K562 (cell line): ENCODE results near the gene MARCHF9. TPM values are rescaled to one million over a fixed set of nuclear protein-coding genes. Genes with fewer than 3 reads are reported as not detected.

Experiments used
- ARID1B ChIP-seq: fragments of 450-650 bp; IDR thresholded peaks from 2 replicates; pipeline ENCODE4 v1.6.1; 2016; ENCODE audit warnings: antibody characterized with exemption, mild to moderate bottlenecking, inconsistent platforms
- E2F3 ChIP-seq: fragments of 250-450 bp; sonication (Bioruptor Pico); IDR thresholded peaks from 2 replicates; pipeline ENCODE4 v1.4.0; 2020; ENCODE audit warnings: mild to moderate bottlenecking
- MAFG ChIP-seq: fragments of 450-650 bp; conservative IDR thresholded peaks from 2 replicates; pipeline ENCODE4 v1.6.1; 2016; ENCODE audit warnings: missing genetic modification characterization, missing compliant biosample characterization
- MTF1 ChIP-seq: fragments of 250-450 bp; sonication (Bioruptor Pico); IDR thresholded peaks from 2 replicates; pipeline ENCODE4 v1.9.0; 2021; ENCODE audit warnings: moderate library complexity, mild to moderate bottlenecking, inconsistent platforms, borderline replicate concordance
- NCOA6 ChIP-seq: fragments of 450-650 bp; IDR thresholded peaks from 2 replicates; pipeline ENCODE4 v1.6.1; 2017; ENCODE audit warnings: mild to moderate bottlenecking
- NFIX ChIP-seq: fragments of 250-450 bp; sonication (Bioruptor Pico); IDR thresholded peaks from 2 replicates; pipeline ENCODE4 v1.4.0; 2020; ENCODE audit warnings: low read depth, mild to moderate bottlenecking, moderate library complexity
- NR1H2 ChIP-seq: sonication (generic); formaldehyde crosslinking; IDR thresholded peaks from 2 replicates; pipeline ENCODE4 v1.4.0; 2020; ENCODE audit warnings: mild to moderate bottlenecking, missing genetic modification reagents
- NR2F6 ChIP-seq: fragments of 450-650 bp; formaldehyde crosslinking; IDR thresholded peaks from 2 replicates; pipeline ENCODE4 v1.4.0; 2020; ENCODE audit warnings: mild to moderate bottlenecking
- PRMT5 ChIP-seq: sonication (generic); formaldehyde crosslinking; IDR thresholded peaks from 2 replicates; pipeline ENCODE4 v1.5.0; 2020; ENCODE audit warnings: missing genetic modification reagents
- RBM22 ChIP-seq: fragments of 200-400 bp; formaldehyde crosslinking; IDR thresholded peaks from 2 replicates; pipeline ENCODE4 v1.6.1; 2018; ENCODE audit warnings: low read length, low read depth; ENCODE audit not compliant: poor library complexity, severe bottlenecking
- TAF1 ChIP-seq: IDR thresholded peaks from 2 replicates; pipeline ENCODE4 v1.6.1; 2011; ENCODE audit warnings: mild to moderate bottlenecking, low read length, moderate library complexity; ENCODE audit not compliant: insufficient read depth, control insufficient read depth, severe bottlenecking; ENCODE audit errors: extremely low read depth
- TCF7L2 ChIP-seq: fragments of 150-350 bp; IDR thresholded peaks from 2 replicates; pipeline ENCODE4 v1.6.1; 2016; ENCODE audit warnings: low read depth, mild to moderate bottlenecking, low read length, moderate library complexity
- XRCC5 ChIP-seq: fragments of 200-400 bp; formaldehyde crosslinking; IDR thresholded peaks from 2 replicates; pipeline ENCODE4 v1.6.1; 2017; ENCODE audit warnings: low read depth, mild to moderate bottlenecking, low read length
- ZNF23 ChIP-seq: fragments of 250-450 bp; sonication (Bioruptor Pico); IDR thresholded peaks from 2 replicates; pipeline ENCODE4 v1.4.0; 2020; ENCODE audit warnings: mild to moderate bottlenecking
- polyA plus RNA-seq, 8 experiments: library from polyadenylated mRNA; depleted of rRNA in 4 of 8; stranded (reverse) in 5 of 8; unstranded in 3 of 8; fragments of >200 nt; fragmentation: Nextera tagmentation in 2 of 8; fragmentation: Illumina TruSeq in 1 of 8; extraction: Ambion mirVana in 2 of 8; extraction: Trizol in 1 of 8; gene quantifications; 2 replicates each; pipeline versions ENCODE4 v1.2.1 to v1.2.3, GENCODE V29; 2011 to 2014; ENCODE audit warnings: inconsistent platforms in 1 of 8, missing spikeins in 1 of 8
- total RNA-seq, 7 experiments: library from RNA; depleted of rRNA in 6 of 7; stranded (reverse); fragments of >200 nt in 6 of 7; fragmentation: Illumina TruSeq in 2 of 7; extraction: Trizol in 2 of 7; gene quantifications; 2 replicates each; pipeline versions ENCODE4 v1.2.1 to v1.2.3, GENCODE V29; 2011 to 2021; ENCODE audit warnings: low replicate concordance in 1 of 7
- TF ChIP-seq, protein P1 (sequence below): fragments of 200-400 bp; formaldehyde crosslinking; IDR thresholded peaks from 2 replicates; pipeline ENCODE4 v1.6.1; 2017; ENCODE audit warnings: mild to moderate bottlenecking, low read depth, low read length, moderate library complexity
- TF ChIP-seq, protein P2 (sequence below), 2 experiments: fragments of 450-650 bp in 1 of 2; sonication (generic) in 1 of 2; formaldehyde crosslinking; conservative IDR thresholded peaks; 2 replicates each; pipeline versions ENCODE4 v1.4.0 to v1.8.1; 2020 to 2022; ENCODE audit warnings: mild to moderate bottlenecking in 1 of 2, missing genetic modification reagents in 1 of 2
- TF ChIP-seq, protein P3 (sequence below): fragments of 250-450 bp; sonication (Bioruptor Pico); IDR thresholded peaks from 2 replicates; pipeline ENCODE4 v1.5.0; 2021; ENCODE audit warnings: mild to moderate bottlenecking, moderate library complexity
- TF ChIP-seq, protein P4 (sequence below): fragments of 450-650 bp; IDR thresholded peaks from 2 replicates; pipeline ENCODE4 v1.7.1; 2018; ENCODE audit warnings: mild to moderate bottlenecking, low read depth; ENCODE audit not compliant: partially characterized antibody

The MARCHF9 gene
- total and polyA plus RNA-seq, 9 of the 15 experiments (the other 6 are each of a cell fraction or from before 2014, with no cell fraction given), result 0.80 to 12.4 (median 6.2) TPM

DNA sequence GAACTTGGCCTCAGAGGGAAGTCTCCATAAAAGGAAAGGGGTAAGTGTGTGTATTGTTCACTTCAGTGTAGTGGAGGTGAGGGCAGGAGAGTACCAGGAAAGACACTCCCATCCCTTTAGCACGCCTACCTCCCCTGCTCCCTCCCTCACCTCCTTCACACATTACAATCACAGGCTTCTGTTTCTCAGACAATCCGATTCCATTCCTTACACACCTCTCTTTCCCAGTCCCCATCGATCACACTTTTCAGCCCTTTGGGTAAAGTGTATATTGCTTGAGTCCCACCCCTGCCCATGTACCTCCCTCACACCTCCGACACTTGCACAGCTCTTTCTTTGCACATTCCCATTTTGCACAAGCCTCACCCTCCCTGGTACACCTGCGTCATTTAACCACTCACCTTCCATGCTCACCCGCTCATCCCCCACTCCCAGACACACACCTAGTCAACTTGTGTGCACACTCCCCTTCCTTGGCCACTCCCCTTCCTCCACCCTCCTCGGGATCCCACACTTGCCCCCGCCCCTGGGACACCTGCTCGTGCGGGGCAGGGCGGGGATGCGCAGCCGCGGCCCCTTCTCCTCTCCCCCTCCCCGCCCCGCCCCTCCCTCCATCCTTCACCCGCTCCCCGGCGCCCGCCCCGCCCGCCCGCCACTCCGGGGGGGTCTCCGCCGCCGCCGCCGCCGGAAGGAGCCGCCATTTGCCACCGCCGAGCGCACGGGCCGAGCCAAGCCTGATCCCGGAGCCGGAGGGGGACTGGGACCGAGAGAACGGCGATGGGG, at the start of gene MARCHF9 (continued):
- TF ChIP-seq, protein P1, sequence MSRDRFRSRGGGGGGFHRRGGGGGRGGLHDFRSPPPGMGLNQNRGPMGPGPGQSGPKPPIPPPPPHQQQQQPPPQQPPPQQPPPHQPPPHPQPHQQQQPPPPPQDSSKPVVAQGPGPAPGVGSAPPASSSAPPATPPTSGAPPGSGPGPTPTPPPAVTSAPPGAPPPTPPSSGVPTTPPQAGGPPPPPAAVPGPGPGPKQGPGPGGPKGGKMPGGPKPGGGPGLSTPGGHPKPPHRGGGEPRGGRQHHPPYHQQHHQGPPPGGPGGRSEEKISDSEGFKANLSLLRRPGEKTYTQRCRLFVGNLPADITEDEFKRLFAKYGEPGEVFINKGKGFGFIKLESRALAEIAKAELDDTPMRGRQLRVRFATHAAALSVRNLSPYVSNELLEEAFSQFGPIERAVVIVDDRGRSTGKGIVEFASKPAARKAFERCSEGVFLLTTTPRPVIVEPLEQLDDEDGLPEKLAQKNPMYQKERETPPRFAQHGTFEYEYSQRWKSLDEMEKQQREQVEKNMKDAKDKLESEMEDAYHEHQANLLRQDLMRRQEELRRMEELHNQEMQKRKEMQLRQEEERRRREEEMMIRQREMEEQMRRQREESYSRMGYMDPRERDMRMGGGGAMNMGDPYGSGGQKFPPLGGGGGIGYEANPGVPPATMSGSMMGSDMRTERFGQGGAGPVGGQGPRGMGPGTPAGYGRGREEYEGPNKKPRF, result no peak
- TF ChIP-seq, protein P2, sequence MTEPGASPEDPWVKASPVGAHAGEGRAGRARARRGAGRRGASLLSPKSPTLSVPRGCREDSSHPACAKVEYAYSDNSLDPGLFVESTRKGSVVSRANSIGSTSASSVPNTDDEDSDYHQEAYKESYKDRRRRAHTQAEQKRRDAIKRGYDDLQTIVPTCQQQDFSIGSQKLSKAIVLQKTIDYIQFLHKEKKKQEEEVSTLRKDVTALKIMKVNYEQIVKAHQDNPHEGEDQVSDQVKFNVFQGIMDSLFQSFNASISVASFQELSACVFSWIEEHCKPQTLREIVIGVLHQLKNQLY (CRISPR knock-in tag; conservative IDR thresholded peaks at IDR 0.05), result no peak
- TF ChIP-seq XRCC5, result no peak
- TF ChIP-seq ARID1B, result peak; percentile 35; the same call in 1 of the 2 replicates
- TF ChIP-seq RBM22, result no peak
- no peak for TF ChIP-seq TCF7L2
- TF ChIP-seq, protein P3, sequence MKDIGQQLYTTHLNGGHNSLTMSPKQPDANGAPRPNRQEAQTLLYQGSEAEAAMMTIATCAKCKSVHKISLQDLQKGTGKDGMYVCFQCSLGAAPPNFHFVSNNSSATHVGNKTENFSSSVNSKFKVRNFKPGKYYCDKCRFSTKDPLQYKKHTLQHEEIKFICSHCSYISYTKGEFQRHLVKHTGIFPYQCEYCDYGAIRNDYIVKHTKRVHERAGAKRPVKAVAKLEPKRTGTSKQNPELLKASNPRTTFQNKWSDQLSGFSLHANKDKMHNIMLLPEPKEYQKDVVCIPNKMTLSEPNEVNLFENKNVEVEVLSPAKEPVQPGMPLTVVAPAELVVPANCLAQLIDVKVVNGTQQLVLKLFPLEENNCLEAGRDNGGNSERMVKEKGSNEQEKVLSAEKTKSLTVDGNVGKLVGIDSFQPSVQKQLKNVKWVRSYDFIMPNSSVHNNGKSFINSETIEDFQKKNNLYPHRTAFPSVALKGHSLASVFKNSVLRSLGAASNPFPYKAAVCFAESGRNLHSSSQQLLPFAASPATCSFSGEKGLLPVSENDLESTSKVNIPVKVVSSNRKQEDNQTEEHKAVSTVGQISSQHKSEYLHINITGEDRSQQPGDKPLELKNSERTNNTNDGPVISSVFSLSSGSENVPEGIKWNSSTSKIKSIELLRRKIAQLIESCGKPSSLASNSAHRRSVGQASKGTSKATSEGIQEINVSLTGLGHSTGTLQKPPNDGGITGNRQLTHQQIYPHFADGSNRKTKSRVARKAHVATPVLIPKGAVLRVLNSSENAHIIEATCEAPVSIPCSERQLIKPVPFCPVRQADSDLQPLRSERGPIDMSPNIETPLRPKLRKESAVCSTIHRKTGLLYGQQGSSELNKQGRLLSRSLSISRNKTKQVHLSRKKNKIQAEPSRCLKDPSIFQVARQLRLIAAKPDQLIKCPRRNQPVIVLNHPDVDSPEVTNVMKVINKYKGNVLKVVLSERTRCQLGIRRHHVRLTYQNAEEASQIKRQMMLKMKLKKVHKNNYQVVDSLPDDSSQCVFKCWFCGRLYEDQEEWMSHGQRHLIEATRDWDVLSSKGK, result no peak
- no peak for TF ChIP-seq MAFG (tag)
- TF ChIP-seq ZNF23 (CRISPR knock-in tag), result no peak
- TF ChIP-seq NR2F6, result no peak
- TF ChIP-seq NR1H2 (CRISPR knock-in tag), result no peak
- TF ChIP-seq, protein P4, sequence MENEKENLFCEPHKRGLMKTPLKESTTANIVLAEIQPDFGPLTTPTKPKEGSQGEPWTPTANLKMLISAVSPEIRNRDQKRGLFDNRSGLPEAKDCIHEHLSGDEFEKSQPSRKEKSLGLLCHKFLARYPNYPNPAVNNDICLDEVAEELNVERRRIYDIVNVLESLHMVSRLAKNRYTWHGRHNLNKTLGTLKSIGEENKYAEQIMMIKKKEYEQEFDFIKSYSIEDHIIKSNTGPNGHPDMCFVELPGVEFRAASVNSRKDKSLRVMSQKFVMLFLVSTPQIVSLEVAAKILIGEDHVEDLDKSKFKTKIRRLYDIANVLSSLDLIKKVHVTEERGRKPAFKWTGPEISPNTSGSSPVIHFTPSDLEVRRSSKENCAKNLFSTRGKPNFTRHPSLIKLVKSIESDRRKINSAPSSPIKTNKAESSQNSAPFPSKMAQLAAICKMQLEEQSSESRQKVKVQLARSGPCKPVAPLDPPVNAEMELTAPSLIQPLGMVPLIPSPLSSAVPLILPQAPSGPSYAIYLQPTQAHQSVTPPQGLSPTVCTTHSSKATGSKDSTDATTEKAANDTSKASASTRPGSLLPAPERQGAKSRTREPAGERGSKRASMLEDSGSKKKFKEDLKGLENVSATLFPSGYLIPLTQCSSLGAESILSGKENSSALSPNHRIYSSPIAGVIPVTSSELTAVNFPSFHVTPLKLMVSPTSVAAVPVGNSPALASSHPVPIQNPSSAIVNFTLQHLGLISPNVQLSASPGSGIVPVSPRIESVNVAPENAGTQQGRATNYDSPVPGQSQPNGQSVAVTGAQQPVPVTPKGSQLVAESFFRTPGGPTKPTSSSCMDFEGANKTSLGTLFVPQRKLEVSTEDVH, result no peak
- TF ChIP-seq MTF1 (CRISPR knock-in tag), result no peak
- TF ChIP-seq NCOA6, result no peak
- no peak for TF ChIP-seq NFIX (CRISPR knock-in tag)
- no peak for TF ChIP-seq PRMT5 (CRISPR knock-in tag)
- no peak for TF ChIP-seq E2F3
- TF ChIP-seq TAF1, result no peak
